H1 (cell line): ENCODE measurements around the gene DRC7. TPM values are rescaled to one million over a fixed set of nuclear protein-coding genes. Genes with fewer than 3 reads are reported as not detected.

Source experiments
- MAFK ChIP-seq: IDR thresholded peaks from 2 replicates; pipeline ENCODE4 v1.6.1; 2012; ENCODE audit warnings: low read depth, mild to moderate bottlenecking, improper control_type of control experiment, low read length
- SP2 ChIP-seq: IDR thresholded peaks from 2 replicates; pipeline ENCODE4 v1.6.1; 2012; ENCODE audit warnings: mild to moderate bottlenecking, low read length, inconsistent platforms
- polyA plus RNA-seq, 7 experiments: library from polyadenylated mRNA; depleted of rRNA in 3 of 7; stranded (reverse) in 5 of 7; unstranded in 2 of 7; fragments of >200 nt in 5 of 7; fragments of 200-250 nt in 2 of 7; gene quantifications; 1 replicate in 5 of 7; 2 replicates in 1 of 7; 4 replicates in 1 of 7; pipeline versions ENCODE4 v1.2.1 to v1.2.3, GENCODE V29; 2011 to 2013; ENCODE audit warnings: missing spikeins in 2 of 7, mixed read lengths in 2 of 7
- total RNA-seq: library from RNA; stranded (reverse); fragmentation: NEBNext Ultra II Directional; extraction: Animal tissue kit (Norgen Biotek cat#: 25700); gene quantifications from 2 replicates; pipeline ENCODE4 v1.2.1, GENCODE V29; 2021

DRC7 gene
- total and polyA plus RNA-seq, 2 of the 8 experiments (the other 6 are each of a cell fraction or from before 2014, with no cell fraction given) = 0.14 TPM; not detected in 1

DNA sequence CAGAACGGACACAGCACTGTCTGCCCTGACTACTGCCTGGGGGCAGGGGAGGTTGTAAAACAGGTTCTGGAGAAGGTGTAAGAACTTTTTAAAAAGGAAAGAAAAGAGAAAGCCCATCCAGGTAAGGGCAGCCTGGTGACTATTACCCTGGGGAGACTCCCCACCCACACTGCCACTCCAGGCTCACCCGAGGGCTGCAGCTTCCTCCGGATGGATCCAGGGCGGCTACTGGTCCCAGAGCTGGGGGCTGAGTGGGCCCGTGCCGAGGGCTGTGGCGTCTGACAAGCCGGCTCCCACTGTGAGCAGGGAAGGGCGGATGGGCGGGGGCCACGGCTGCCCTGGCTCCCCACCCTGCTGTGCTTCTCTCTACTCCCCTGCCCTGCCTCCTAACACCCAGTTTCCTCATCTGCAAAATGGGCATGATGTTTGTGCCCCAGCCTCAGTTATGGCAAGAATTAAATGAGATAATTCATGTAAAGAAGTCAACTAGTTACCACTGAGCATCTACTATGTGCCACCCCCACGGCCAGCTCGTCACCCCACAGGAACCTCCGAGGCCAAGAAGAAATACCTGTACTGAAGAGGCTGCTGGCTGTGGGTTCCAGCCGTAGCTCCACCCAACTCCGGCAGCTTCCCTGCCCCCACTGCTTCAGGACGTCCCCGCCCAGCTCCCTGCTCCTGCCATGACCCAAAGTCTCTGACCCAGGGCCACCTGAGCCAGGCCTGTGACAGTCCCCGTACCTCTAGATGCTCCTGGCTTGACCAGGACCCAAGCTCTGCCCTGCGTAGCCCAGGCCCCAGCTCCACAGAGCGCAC, 65.1 kb downstream of the DRC7 start (continued):
- TF ChIP-seq MAFK = no peak
- TF ChIP-seq SP2 = no peak
